ENCODE data around the gene ICAM5. TPM values are rescaled to one million over a fixed set of nuclear protein-coding genes. Genes with fewer than 3 reads are reported as not detected.

ICAM5 gene
- total and polyA plus RNA-seq, 9 of the 15 experiments (the other 6 are each of a cell fraction or from before 2014, with no cell fraction given): 0.10 to 114 (median 13.7) TPM

DNA sequence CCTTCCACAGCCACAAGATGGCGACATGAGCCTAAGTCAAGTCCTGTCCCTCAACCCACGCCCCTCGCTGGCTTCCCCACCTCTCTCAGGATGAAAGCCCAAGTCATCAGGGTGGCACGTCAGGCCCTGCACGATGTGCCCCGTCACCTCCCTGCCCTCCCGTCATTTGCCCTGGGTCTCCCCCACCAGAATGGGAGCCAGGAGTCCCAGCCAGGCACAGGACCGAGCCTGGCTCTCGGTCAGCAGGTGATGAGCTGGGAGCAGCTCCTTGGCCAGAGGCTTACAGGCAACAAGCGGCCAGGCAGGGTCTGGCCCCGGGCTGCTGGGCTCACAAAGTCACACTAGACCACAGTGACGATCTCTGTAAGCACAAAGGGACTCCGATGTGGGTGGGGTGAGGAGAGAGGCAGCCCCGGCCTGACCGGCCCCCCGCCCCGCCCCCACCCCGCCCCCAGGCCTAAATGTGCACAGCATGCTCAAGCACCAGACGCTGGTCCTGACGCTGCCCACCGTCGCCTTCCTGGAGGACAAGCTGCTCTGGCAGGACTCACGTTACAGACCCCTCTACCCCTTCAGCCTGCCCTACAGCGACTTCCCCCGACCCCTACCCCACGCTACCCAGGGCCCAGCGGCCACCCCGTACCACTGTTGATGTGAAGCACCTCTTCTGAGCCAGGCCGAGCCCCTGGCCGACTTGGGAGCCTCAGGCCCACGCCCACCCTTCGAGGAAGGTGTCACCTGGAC lies 30.4 kb upstream of the ICAM5 start (continued):
- TF ChIP-seq, protein P1, sequence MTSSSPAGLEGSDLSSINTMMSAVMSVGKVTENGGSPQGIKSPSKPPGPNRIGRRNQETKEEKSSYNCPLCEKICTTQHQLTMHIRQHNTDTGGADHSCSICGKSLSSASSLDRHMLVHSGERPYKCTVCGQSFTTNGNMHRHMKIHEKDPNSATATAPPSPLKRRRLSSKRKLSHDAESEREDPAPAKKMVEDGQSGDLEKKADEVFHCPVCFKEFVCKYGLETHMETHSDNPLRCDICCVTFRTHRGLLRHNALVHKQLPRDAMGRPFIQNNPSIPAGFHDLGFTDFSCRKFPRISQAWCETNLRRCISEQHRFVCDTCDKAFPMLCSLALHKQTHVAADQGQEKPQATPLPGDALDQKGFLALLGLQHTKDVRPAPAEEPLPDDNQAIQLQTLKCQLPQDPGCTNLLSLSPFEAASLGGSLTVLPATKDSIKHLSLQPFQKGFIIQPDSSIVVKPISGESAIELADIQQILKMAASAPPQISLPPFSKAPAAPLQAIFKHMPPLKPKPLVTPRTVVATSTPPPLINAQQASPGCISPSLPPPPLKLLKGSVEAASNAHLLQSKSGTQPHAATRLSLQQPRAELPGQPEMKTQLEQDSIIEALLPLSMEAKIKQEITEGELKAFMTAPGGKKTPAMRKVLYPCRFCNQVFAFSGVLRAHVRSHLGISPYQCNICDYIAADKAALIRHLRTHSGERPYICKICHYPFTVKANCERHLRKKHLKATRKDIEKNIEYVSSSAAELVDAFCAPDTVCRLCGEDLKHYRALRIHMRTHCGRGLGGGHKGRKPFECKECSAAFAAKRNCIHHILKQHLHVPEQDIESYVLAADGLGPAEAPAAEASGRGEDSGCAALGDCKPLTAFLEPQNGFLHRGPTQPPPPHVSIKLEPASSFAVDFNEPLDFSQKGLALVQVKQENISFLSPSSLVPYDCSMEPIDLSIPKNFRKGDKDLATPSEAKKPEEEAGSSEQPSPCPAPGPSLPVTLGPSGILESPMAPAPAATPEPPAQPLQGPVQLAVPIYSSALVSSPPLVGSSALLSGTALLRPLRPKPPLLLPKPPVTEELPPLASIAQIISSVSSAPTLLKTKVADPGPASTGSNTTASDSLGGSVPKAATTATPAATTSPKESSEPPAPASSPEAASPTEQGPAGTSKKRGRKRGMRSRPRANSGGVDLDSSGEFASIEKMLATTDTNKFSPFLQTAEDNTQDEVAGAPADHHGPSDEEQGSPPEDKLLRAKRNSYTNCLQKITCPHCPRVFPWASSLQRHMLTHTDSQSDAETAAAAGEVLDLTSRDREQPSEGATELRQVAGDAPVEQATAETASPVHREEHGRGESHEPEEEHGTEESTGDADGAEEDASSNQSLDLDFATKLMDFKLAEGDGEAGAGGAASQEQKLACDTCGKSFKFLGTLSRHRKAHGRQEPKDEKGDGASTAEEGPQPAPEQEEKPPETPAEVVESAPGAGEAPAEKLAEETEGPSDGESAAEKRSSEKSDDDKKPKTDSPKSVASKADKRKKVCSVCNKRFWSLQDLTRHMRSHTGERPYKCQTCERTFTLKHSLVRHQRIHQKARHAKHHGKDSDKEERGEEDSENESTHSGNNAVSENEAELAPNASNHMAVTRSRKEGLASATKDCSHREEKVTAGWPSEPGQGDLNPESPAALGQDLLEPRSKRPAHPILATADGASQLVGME (CRISPR knock-in tag; IDR thresholded peaks at IDR 0.05): no peak
- no peak for TF ChIP-seq PBX2 (CRISPR knock-in tag; IDR thresholded peaks at IDR 0.05; ENCODE audit: low read depth)
- TF ChIP-seq PBX2 (tag; conservative IDR thresholded peaks at IDR 0.05; ENCODE audit: low read depth): no peak
- no peak for TF ChIP-seq FOXO4 (CRISPR knock-in tag; IDR thresholded peaks at IDR 0.05)
- no peak for TF ChIP-seq NCOR1 (IDR thresholded peaks at IDR 0.05)
- no peak for TF ChIP-seq ZNF830 (CRISPR knock-in tag; IDR thresholded peaks at IDR 0.05)
- peak; percentile 31; the same call in 1 of the 2 replicates for TF ChIP-seq ZBTB7A (IDR thresholded peaks at IDR 0.05; ENCODE audit: borderline replicate concordance, control insufficient read depth, low read depth, low read length)
- TF ChIP-seq STAG1 (CRISPR knock-in tag; IDR thresholded peaks at IDR 0.05; ENCODE audit: borderline replicate concordance): peak; percentile 85
- TF ChIP-seq TCF3 (CRISPR knock-in tag; IDR thresholded peaks at IDR 0.05): no peak
- TF ChIP-seq KAT2B (IDR thresholded peaks at IDR 0.05; ENCODE audit: low read depth, low read length): no peak
- TF ChIP-seq SLC30A9 (CRISPR knock-in tag; IDR thresholded peaks at IDR 0.05): no peak
- no peak for TF ChIP-seq MCM7 (IDR thresholded peaks at IDR 0.05)
- TF ChIP-seq C11orf30 (IDR thresholded peaks at IDR 0.05; ENCODE audit: low read depth): no peak
- no peak for TF ChIP-seq ZNF57 (CRISPR knock-in tag; IDR thresholded peaks at IDR 0.05)
- TF ChIP-seq ARID3A (IDR thresholded peaks at IDR 0.05; ENCODE audit: borderline replicate concordance, low read depth, low read length): no peak

Measured in K562 (cell line).